SK-N-SH (cell line): ENCODE results near the gene MGAT4A. TPM values are rescaled to one million over a fixed set of nuclear protein-coding genes. Genes with fewer than 3 reads are reported as not detected.

Experiments
- CTCF ChIA-PET: fragments of 300-600, 350-600 bp; formaldehyde crosslinking; extraction: SDS; loops from one replicate; lab custom pipeline; 2021; lab: Yijun Ruan, JAX
- POLR2A ChIA-PET: fragments of 350-600 bp; sonication (Branson Sonifier 250); formaldehyde crosslinking; extraction: SDS; loops from one replicate; lab custom pipeline; 2020; ENCODE audit warnings: antibody characterized with exemption, inconsistent platforms; lab: Yijun Ruan, JAX
- DNase-seq: peaks from one replicate; pipeline ENCODE4 v3.0.0; 2012
- H2AFZ ChIP-seq: fragments of 200-600 bp; sonication (generic); 2 replicates; pipeline ENCODE4 v1.8.1; 2016; ENCODE audit warnings: antibody characterized with exemption, mild to moderate bottlenecking, low read depth
- H3F3A ChIP-seq: fragments of 200-600 bp; sonication (generic); replicated peaks from 2 replicates; pipeline ENCODE3; 2016; ENCODE audit warnings: antibody characterized with exemption, mild to moderate bottlenecking; ENCODE audit not compliant: insufficient read depth
- H3K27ac ChIP-seq, 2 experiments: fragments of 200-500 bp in 1 of 2; fragments of 200-600 bp in 1 of 2; sonication (Bioruptor generic) in 1 of 2; sonication (generic), shearing (Covaris generic) in 1 of 2; 2 replicates each; pipeline versions ENCODE4 v1.5.1 to v1.6.1; 2014 to 2016; ENCODE audit warnings: low read depth in 2 of 2, inconsistent platforms in 1 of 2, low read length in 1 of 2, mild to moderate bottlenecking in 1 of 2, mixed read lengths in 1 of 2
- H3K27me3 ChIP-seq: fragments of 200-600 bp; sonication (generic), shearing (Covaris generic); 2 replicates; pipeline ENCODE4 v1.6.1; 2016; ENCODE audit warnings: mixed run types; ENCODE audit not compliant: insufficient read depth
- H3K36me3 ChIP-seq, 2 experiments: fragments of 200-500 bp in 1 of 2; fragments of 200-600 bp in 1 of 2; sonication (Bioruptor generic) in 1 of 2; sonication (generic) in 1 of 2; replicated peaks in 1 of 2; 2 replicates each; pipeline versions ENCODE3 to v1.5.1; 2014 to 2016; ENCODE audit warnings: low read length in 1 of 2, mild to moderate bottlenecking in 1 of 2; ENCODE audit not compliant: insufficient read depth in 2 of 2, control insufficient read depth in 1 of 2
- H3K4me1 ChIP-seq, 2 experiments: fragments of 200-500 bp in 1 of 2; fragments of 200-600 bp in 1 of 2; sonication (Bioruptor generic) in 1 of 2; sonication (generic), shearing (Covaris generic) in 1 of 2; 2 replicates each; pipeline versions ENCODE4 v1.5.1 to v1.6.1; 2014 to 2016; ENCODE audit warnings: low read depth in 1 of 2, low read length in 1 of 2, mixed run types in 1 of 2; ENCODE audit not compliant: insufficient read depth in 2 of 2, control insufficient read depth in 1 of 2
- H3K4me2 ChIP-seq: fragments of 200-600 bp; sonication (generic), shearing (Covaris generic); 2 replicates; pipeline ENCODE4 v1.6.1; 2017; ENCODE audit warnings: mixed run types
- H3K4me3 ChIP-seq, 2 experiments: fragments of 200-500 bp in 1 of 2; fragments of 200-600 bp in 1 of 2; sonication (Bioruptor generic) in 1 of 2; sonication (generic), shearing (Covaris generic) in 1 of 2; 2 replicates each; pipeline versions ENCODE4 v1.5.1 to v1.8.1; 2014 to 2016; ENCODE audit warnings: low read depth in 2 of 2, inconsistent platforms in 1 of 2, low read length in 1 of 2, mild to moderate bottlenecking in 1 of 2, mixed read lengths in 1 of 2, moderate library complexity in 1 of 2
- H3K79me2 ChIP-seq: fragments of 200-600 bp; sonication (generic); 2 replicates; pipeline ENCODE4 v1.8.1; 2017; ENCODE audit warnings: mild to moderate bottlenecking; ENCODE audit not compliant: insufficient read depth
- H3K9ac ChIP-seq: fragments of 200-600 bp; sonication (generic); 2 replicates; pipeline ENCODE4 v1.6.1; 2017; ENCODE audit warnings: mixed run types
- H3K9me2 ChIP-seq: fragments of 200-600 bp; sonication (generic); 2 replicates; pipeline ENCODE4 v1.6.1; 2017; ENCODE audit warnings: mixed run types
- H3K9me3 ChIP-seq: fragments of 200-600 bp; sonication (generic); 2 replicates; pipeline ENCODE4 v1.6.1; 2017; ENCODE audit warnings: mixed run types, mild to moderate bottlenecking, moderate library complexity
- H4K20me1 ChIP-seq: fragments of 200-600 bp; sonication (generic); 2 replicates; pipeline ENCODE4 v1.6.1; 2017; ENCODE audit warnings: mild to moderate bottlenecking, mixed run types; ENCODE audit not compliant: insufficient read depth
- ELF1 ChIP-seq: IDR thresholded peaks from 2 replicates; pipeline ENCODE4 v1.4.0; 2012
- FOSL2 ChIP-seq: IDR thresholded peaks from 2 replicates; pipeline ENCODE4 v1.4.0; 2012; ENCODE audit warnings: low read depth, mild to moderate bottlenecking, moderate library complexity, borderline replicate concordance
- GABPA ChIP-seq: IDR thresholded peaks from 2 replicates; pipeline ENCODE4 v1.4.0; 2012; ENCODE audit warnings: low read depth, mild to moderate bottlenecking
- GATA2 ChIP-seq: sonication (generic); formaldehyde crosslinking; IDR thresholded peaks from 2 replicates; pipeline ENCODE4 v1.5.0; 2020; ENCODE audit warnings: mild to moderate bottlenecking, missing genetic modification reagents
- JUND ChIP-seq: IDR thresholded peaks from 2 replicates; pipeline ENCODE4 v1.4.0; 2012
- MXI1 ChIP-seq: IDR thresholded peaks from 2 replicates; pipeline ENCODE4 v1.6.1; 2012; ENCODE audit warnings: mild to moderate bottlenecking, low read depth, low read length, improper control_type of control experiment
- POLR2AphosphoS5 ChIP-seq: IDR thresholded peaks from 2 replicates; pipeline ENCODE4 v1.6.1; 2012; ENCODE audit warnings: low read depth, low read length
- RCOR1 ChIP-seq: fragments of 150-350 bp; IDR thresholded peaks from 2 replicates; pipeline ENCODE4 v1.6.1; 2017; ENCODE audit warnings: antibody characterized with exemption, low read length
- SIN3A ChIP-seq: IDR thresholded peaks from 2 replicates; pipeline ENCODE4 v1.6.1; 2012; ENCODE audit warnings: low read depth, mild to moderate bottlenecking, low read length, moderate library complexity, borderline replicate concordance
- USF1 ChIP-seq: IDR thresholded peaks from 2 replicates; pipeline ENCODE4 v1.4.0; 2012; ENCODE audit warnings: low read depth, borderline replicate concordance
- USF2 ChIP-seq: fragments of 150-350 bp; IDR thresholded peaks from 2 replicates; pipeline ENCODE4 v1.6.1; 2017; ENCODE audit warnings: antibody characterized with exemption, low read length, low read depth, borderline replicate concordance
- WGBS: methylation state at CpG from one replicate; pipeline ENCODE4 v1.1.6; 2017; ENCODE audit warnings: low lambda C conversion rate; 5-methylcytosine and 5-hydroxymethylcytosine counted together
- polyA plus RNA-seq, 3 experiments: library from polyadenylated mRNA; depleted of rRNA; stranded (reverse); fragments of >200 nt; gene quantifications; 2 replicates each; pipeline ENCODE4 v1.2.3, GENCODE V29; 2012
- TF ChIP-seq, protein P1 (sequence below): IDR thresholded peaks from 2 replicates; pipeline ENCODE4 v1.6.1; 2012; ENCODE audit warnings: mild to moderate bottlenecking, low read depth, low read length, moderate library complexity
- TF ChIP-seq, protein P2 (sequence below): IDR thresholded peaks from 2 replicates; pipeline ENCODE4; 2012

Gene MGAT4A
- polyA plus RNA-seq, 1 of the 3 experiments (the other 2 are of a cell fraction), result 0.07 TPM

- WGBS, result 76% methylated on average over 9 of the region's 9 CpGs
- Histone ChIP-seq H3K27ac (no peak overlapping the region), H3K9me3 (no peaks in the 10 kb centered on the region), H3K4me1 (peaks cover 0 to 7% of the 10 kb centered on the region in 2 experiments; a peak in 1 of 4 replicates), H4K20me1 (no peaks in the 10 kb centered on the region), H3K4me3 (no peak overlapping the region), H3K4me2 (no peak overlapping the region), H3K79me2 (no peaks in the 10 kb centered on the region), H2AFZ (no peak overlapping the region), H3F3A (no peaks in the 10 kb centered on the region), H3K36me3 (no peaks in the 10 kb centered on the region), H3K27me3 (no peaks in the 10 kb centered on the region; the same call in 1 of the 2 replicates), H3K9ac (no peak overlapping the region), H3K9me2 (no peaks in the 10 kb centered on the region)
- ChIA-PET CTCF (no interaction called here), POLR2A (no interaction called here)
- TF ChIP-seq MXI1, result no peak
- TF ChIP-seq, protein P1, sequence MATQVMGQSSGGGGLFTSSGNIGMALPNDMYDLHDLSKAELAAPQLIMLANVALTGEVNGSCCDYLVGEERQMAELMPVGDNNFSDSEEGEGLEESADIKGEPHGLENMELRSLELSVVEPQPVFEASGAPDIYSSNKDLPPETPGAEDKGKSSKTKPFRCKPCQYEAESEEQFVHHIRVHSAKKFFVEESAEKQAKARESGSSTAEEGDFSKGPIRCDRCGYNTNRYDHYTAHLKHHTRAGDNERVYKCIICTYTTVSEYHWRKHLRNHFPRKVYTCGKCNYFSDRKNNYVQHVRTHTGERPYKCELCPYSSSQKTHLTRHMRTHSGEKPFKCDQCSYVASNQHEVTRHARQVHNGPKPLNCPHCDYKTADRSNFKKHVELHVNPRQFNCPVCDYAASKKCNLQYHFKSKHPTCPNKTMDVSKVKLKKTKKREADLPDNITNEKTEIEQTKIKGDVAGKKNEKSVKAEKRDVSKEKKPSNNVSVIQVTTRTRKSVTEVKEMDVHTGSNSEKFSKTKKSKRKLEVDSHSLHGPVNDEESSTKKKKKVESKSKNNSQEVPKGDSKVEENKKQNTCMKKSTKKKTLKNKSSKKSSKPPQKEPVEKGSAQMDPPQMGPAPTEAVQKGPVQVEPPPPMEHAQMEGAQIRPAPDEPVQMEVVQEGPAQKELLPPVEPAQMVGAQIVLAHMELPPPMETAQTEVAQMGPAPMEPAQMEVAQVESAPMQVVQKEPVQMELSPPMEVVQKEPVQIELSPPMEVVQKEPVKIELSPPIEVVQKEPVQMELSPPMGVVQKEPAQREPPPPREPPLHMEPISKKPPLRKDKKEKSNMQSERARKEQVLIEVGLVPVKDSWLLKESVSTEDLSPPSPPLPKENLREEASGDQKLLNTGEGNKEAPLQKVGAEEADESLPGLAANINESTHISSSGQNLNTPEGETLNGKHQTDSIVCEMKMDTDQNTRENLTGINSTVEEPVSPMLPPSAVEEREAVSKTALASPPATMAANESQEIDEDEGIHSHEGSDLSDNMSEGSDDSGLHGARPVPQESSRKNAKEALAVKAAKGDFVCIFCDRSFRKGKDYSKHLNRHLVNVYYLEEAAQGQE, result no peak
- no peak for TF ChIP-seq USF2
- no peak for TF ChIP-seq USF1
- no peak for TF ChIP-seq RCOR1
- no peak for TF ChIP-seq FOSL2
- TF ChIP-seq POLR2AphosphoS5, result no peak
- no peak for TF ChIP-seq GATA2 (CRISPR knock-in tag)
- no peak for DNase-seq
Measured at GRCh38 chr2:98761267-98761781, 30.4 kb upstream of the MGAT4A start.

DNA sequence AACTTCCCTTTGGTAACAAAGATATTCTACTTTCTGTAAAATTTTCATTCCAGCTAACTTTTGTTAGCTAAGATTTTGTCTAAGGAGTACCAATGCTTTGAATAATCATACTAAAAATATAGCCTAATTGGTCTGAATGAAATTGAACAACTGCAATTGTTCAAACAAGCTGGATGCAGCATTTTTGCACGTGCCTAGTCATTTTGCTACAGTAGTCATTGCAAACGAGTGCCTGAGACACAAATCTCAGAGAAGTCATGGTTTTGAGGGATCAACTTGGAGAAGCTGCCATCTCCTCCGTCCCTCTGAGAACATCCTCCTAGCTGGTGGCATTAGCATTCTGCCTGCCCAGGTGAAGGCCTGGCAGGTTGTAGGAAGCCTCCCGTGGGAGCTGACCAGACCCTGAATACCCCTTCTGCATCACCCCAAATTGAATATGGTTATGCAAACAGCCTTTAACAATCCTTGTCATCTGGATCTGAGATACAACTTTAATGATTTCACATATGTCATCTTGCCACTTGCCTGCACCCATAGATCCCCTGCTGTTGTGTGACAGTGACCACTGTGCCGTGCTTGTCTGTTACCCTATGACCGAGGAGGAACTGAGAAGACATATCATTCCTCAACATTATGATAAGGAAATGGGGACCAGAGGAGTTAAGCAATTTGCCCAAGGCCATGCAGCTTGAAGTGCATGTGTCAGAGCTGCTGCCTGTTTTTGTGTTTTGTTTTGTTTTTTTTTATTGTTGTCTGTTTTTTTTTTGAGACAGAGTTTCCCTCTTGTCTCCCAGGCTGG is 29.1 kb upstream of the MGAT4A start:
- CTCF ChIA-PET, result no interaction called here
- POLR2A ChIA-PET, result no interaction called here
- TF ChIP-seq USF2, result no peak
- TF ChIP-seq SIN3A, result no peak
- TF ChIP-seq MXI1, result no peak
- no peak for TF ChIP-seq GABPA
- TF ChIP-seq, protein P1, result no peak
- no peak for TF ChIP-seq JUND
- TF ChIP-seq ELF1, result no peak
- TF ChIP-seq, protein P2, sequence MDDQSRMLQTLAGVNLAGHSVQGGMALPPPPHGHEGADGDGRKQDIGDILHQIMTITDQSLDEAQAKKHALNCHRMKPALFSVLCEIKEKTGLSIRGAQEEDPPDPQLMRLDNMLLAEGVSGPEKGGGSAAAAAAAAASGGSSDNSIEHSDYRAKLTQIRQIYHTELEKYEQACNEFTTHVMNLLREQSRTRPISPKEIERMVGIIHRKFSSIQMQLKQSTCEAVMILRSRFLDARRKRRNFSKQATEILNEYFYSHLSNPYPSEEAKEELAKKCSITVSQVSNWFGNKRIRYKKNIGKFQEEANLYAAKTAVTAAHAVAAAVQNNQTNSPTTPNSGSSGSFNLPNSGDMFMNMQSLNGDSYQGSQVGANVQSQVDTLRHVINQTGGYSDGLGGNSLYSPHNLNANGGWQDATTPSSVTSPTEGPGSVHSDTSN, result no peak

More for the DNA sequence above, 29.1 kb upstream of the MGAT4A start:
- no peaks in the 10 kb centered on the region for H3F3A ChIP-seq
- H3K79me2 ChIP-seq, result no peaks in the 10 kb centered on the region
- no peaks in the 10 kb centered on the region for H3K9me2 ChIP-seq
- H3K4me1 ChIP-seq, result peaks cover 0 to 7% of the 10 kb centered on the region in 2 experiments; a peak in 1 of 4 replicates
- H3K9ac ChIP-seq, result no peak overlapping the region
- no peak overlapping the region for H2AFZ ChIP-seq
- no peak for DNase-seq
- 50% methylated on average over 5 of the region's 6 CpGs for WGBS
- H3K27ac ChIP-seq, result no peak overlapping the region
- H3K4me3 ChIP-seq, result no peak overlapping the region
- no peaks in the 10 kb centered on the region for H3K9me3 ChIP-seq
- no peaks in the 10 kb centered on the region; the same call in 1 of the 2 replicates for H3K27me3 ChIP-seq
- H3K4me2 ChIP-seq, result no peak overlapping the region
- no peaks in the 10 kb centered on the region for H4K20me1 ChIP-seq
- H3K36me3 ChIP-seq, result no peaks in the 10 kb centered on the region
